Skeletal muscle tissue (tissue), 4 donors: Measurements from ENCODE around the gene SORCS3. TPM values are rescaled to one million over a fixed set of nuclear protein-coding genes. Genes with fewer than 3 reads are reported as not detected.

Experiments
- H3K27ac ChIP-seq: one replicate; pipeline ENCODE4 v1.7.0; 2013; ENCODE audit warnings: mild to moderate bottlenecking, low read depth, low read length, inconsistent platforms
- H3K27me3 ChIP-seq, 3 donors: one replicate each; pipeline ENCODE4 v1.7.0; 2013; ENCODE audit warnings: low read length in 3 of 3; ENCODE audit not compliant: control insufficient read depth in 3 of 3, insufficient read depth in 3 of 3
- H3K36me3 ChIP-seq, 3 donors: one replicate each; pipeline ENCODE4 v1.7.0; 2013; ENCODE audit warnings: low read length in 3 of 3; ENCODE audit not compliant: control insufficient read depth in 3 of 3, insufficient read depth in 3 of 3
- H3K4me1 ChIP-seq, 3 donors: one replicate each; pipeline ENCODE4 v1.7.0; 2013; ENCODE audit warnings: low read length in 3 of 3, mild to moderate bottlenecking in 3 of 3; ENCODE audit not compliant: control insufficient read depth in 3 of 3, insufficient read depth in 3 of 3
- H3K4me3 ChIP-seq, 3 donors: one replicate each; pipeline ENCODE4 v1.7.0; 2013; ENCODE audit warnings: low read length in 3 of 3
- H3K9ac ChIP-seq, 3 donors: one replicate each; pipeline ENCODE4 v1.7.0; 2013; ENCODE audit warnings: low read length in 3 of 3, mild to moderate bottlenecking in 3 of 3, moderate library complexity in 2 of 3, low read depth in 1 of 3
- H3K9me3 ChIP-seq, 3 donors: one replicate each; pipeline ENCODE4 v1.7.0; 2013; ENCODE audit warnings: low read length in 3 of 3; ENCODE audit not compliant: control insufficient read depth in 3 of 3
- total RNA-seq: library from RNA; depleted of rRNA; stranded (reverse); fragments of >200 nt; gene quantifications from one replicate; pipeline ENCODE4 v1.2.3, GENCODE V29; 2014
- donor health status: Osteomylitis.

SORCS3 gene
- total RNA-seq, 1 donor from 2014 or later, result 0.52 TPM

DNA sequence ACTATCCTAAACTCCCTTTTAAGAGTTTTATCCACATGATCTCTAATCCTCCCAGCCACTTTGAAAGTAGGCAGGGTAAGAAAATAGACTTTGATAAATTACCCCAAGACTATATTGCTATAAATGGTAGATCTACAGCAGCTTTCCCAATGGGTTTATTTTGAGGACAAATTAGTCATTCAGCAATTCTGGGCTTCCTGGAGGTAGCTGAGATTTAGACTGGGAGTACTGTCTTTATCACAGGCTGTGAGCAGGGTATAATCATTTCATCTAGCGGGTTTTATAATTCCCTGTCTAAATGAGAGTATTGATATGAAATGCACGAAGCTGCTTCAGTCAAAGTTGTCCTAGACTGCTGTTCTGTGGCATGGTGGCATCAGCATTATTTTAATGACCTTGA lies 279.4 kb downstream of the SORCS3 start:
- Histone ChIP-seq H3K9me3 (no peaks in the 10 kb centered on the region), H3K4me3 (no peak overlapping the region), H3K36me3 (no peaks in the 10 kb centered on the region), H3K27me3 (peaks cover 0 to 3% (median 0%) of the 10 kb centered on the region in 3 donors), H3K27ac (no peak overlapping the region), H3K9ac (no peak overlapping the region), H3K4me1 (no peaks in the 10 kb centered on the region)

DNA sequence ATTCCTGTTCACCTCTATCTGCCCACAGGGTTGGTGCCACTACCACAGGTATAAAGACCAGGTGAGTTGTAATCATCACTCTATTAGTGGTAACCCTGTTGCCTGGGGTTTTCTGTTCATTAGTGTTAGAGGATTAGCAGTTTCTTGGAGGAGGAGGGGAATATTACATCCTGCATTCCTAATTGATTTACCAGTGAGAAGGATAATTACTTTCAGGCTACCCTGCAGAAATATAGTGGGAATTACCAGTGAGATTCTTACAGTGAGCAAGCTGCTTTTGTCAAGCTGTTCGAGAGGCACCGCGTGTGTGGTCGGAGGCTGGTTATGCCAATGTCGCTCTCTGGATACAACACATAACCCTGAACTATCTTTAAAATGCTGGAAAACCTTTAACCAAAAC lies 280.7 kb downstream of the SORCS3 start:
- Histone ChIP-seq H3K27me3 (peaks cover 0 to 3% (median 0%) of the 10 kb centered on the region in 3 donors), H3K4me1 (no peaks in the 10 kb centered on the region), H3K9ac (no peak overlapping the region), H3K9me3 (no peaks in the 10 kb centered on the region), H3K27ac (no peak overlapping the region), H3K4me3 (no peak overlapping the region), H3K36me3 (no peaks in the 10 kb centered on the region)

DNA sequence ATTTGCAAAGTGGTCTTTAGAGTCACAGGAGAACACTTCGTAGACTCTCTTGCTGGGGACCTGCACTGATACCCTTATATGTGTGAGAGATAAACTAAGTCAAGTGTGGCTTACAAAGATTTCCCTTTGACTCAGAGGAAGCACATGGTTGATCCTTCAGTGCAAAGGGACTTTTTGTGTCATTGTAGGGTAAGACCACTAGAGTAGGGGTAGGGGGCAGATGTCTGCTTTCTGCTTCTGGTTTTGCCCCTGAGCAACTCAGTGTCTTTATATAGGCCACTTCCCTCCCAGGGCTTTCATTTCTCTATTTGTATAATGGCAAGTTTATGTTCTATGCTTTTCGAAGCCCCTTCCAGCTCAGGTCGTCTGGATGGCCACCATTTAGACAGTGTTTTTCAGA lies 281.7 kb downstream of the SORCS3 start:
- H3K9ac ChIP-seq, result no peak overlapping the region
- no peaks in the 10 kb centered on the region for H3K36me3 ChIP-seq
- H3K27me3 ChIP-seq, result peaks cover 0 to 3% (median 0%) of the 10 kb centered on the region in 3 donors
- H3K4me3 ChIP-seq, result no peak overlapping the region
- no peak overlapping the region for H3K27ac ChIP-seq
- no peaks in the 10 kb centered on the region for H3K4me1 ChIP-seq
- no peaks in the 10 kb centered on the region for H3K9me3 ChIP-seq

DNA sequence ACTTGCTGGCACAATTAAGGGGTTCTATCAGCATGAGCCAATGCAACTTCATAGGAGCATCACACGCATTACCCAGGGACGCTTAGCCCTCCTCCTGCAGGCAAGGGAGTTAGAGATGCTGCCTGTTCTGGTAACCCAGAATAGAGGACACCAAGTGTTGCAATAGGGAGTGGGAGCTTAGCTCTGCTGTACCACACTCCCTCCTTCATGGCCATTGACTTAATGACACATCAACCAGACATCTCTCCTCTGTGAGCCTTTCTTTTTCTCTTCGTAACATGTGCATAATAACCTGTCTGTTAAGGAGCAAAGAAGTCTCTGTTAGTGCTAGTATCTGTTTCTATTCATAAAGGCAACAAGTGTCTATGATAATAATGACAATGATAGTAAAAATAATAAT lies 282.4 kb downstream of the SORCS3 start:
- H3K27me3 ChIP-seq, result peaks cover 0 to 3% (median 0%) of the 10 kb centered on the region in 3 donors
- H3K9me3 ChIP-seq, result no peaks in the 10 kb centered on the region
- no peaks in the 10 kb centered on the region for H3K4me1 ChIP-seq
- no peak overlapping the region for H3K9ac ChIP-seq
- no peak overlapping the region for H3K27ac ChIP-seq
- H3K4me3 ChIP-seq, result no peak overlapping the region
- H3K36me3 ChIP-seq, result no peaks in the 10 kb centered on the region

DNA sequence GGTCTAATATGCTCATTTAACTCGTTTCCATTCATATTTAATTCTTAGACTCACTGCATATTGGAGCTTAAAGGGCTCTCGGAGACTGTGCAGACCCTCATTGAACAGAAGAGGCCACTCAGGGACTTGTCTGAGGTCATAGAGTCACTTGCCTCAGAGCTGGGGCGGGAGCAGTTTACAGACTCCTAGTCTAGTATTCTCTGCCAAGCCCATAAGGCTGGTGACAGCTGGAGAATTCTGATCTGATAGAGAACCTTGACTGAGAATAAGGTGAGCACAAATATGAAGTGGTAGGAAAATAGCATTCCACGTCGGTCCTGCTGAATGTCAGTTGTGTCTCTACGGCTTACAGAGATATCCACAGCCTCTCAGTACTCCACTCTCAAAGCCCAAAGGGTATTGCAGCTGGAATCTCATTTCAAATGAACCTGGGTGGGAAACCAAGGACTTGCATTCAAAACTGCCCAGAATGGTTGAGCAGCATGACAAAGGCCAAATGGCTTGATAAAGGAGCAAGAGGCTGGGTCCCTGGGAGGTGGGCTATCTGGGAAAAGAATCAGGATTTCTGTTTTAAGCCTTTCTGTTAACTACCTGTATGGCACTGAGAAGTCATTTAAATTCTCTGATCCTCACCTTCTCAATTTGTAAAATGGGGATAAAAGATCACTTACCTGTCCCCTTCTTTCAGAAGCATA lies 283.2 kb downstream of the SORCS3 start:
- Histone ChIP-seq H3K27ac (no peak overlapping the region), H3K9ac (no peak overlapping the region)

DNA sequence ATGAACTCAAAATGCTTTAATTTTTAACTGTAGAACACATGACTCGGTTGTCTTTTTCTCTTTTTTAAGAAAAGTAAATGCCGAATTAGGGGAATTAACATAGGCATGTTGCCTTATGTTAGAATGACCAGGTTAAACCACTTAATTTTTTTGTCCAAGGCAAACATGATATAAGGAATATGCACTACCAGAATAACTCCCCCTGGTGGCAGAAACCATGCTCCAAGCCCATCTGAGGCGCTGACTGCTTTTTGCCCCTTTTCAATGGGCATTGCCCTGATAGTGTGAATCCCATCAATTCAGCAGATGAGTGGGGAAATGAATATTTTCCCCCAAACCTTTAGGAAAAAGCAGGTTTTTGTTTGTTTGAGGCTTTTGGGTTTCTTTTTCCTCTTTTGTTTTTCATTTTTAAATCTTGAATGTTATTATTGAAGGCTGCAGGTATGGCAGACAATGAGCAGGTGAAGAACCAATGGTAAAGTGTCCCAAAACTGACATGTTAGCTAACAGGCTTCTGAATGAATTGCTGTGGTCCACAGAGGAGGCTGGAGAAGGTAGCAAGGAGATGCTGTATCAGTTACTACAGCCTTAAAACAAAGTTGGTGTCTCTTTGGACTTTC lies 284.3 kb downstream of the SORCS3 start:
- H3K27ac ChIP-seq, result no peak overlapping the region
- H3K4me3 ChIP-seq, result no peak overlapping the region
- H3K27me3 ChIP-seq, result peaks cover 0 to 3% (median 0%) of the 10 kb centered on the region in 3 donors
- H3K9ac ChIP-seq, result no peak overlapping the region
- H3K9me3 ChIP-seq, result no peaks in the 10 kb centered on the region
- H3K4me1 ChIP-seq, result no peaks in the 10 kb centered on the region
- H3K36me3 ChIP-seq, result no peaks in the 10 kb centered on the region

More for the DNA sequence above, 283.2 kb downstream of the SORCS3 start:
- Histone ChIP-seq H3K36me3 (no peaks in the 10 kb centered on the region), H3K27me3 (peaks cover 0 to 3% (median 0%) of the 10 kb centered on the region in 3 donors), H3K4me1 (no peaks in the 10 kb centered on the region), H3K4me3 (no peak overlapping the region), H3K9me3 (no peaks in the 10 kb centered on the region)

DNA sequence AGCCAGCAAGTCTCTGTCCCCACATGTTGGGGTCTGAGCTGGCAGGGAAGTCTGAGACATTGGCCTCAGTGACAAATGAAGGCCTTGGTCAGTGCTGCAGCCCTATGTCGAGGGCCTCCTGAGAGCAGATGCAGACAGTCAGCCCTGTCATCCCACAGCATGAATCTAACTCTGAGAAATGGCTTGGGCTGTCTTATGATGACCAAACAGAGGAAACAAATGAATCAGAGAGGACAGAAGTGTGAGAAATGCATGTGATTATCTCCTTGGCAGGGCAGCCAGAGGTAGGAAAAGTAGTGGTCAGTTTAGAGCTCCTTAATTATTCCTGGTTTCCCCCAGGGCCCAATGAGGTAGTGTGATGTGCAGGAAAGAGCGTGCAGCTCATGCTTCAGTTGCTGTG lies 287.6 kb downstream of the SORCS3 start:
- Histone ChIP-seq H3K4me1 (no peaks in the 10 kb centered on the region), H3K9ac (no peak overlapping the region), H3K27ac (no peak overlapping the region), H3K27me3 (no peaks in the 10 kb centered on the region), H3K9me3 (no peaks in the 10 kb centered on the region), H3K36me3 (no peaks in the 10 kb centered on the region), H3K4me3 (no peak overlapping the region)

DNA sequence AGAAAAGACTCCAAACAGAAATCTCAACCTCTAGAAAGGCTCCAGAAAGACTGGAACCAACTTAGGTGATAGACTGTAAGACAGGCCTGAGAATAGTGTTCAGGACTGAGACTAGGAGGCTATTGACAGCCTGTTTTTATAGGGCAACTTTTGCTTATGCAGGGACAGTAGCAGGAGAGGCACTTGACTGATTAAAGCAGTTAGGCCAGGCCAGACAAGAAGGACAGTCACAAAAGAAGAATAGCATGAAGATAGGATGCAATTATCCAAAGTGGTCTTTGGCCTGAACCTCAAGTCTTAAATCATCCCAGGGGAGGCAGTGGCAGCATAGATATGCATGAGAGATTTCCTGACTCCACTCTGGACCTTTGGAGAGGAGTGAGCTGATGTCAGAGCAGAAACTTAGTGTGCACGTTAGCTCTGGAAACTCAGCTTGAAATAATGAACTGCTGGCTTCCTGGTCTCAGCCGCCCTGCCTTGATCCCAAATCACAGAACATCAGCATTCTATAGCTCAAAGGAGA lies 290.6 kb downstream of the SORCS3 start:
- no peaks in the 10 kb centered on the region for H3K27me3 ChIP-seq
- no peak overlapping the region for H3K9ac ChIP-seq
- no peaks in the 10 kb centered on the region for H3K36me3 ChIP-seq
- H3K27ac ChIP-seq, result no peak overlapping the region
- no peak overlapping the region for H3K4me3 ChIP-seq
- H3K4me1 ChIP-seq, result no peaks in the 10 kb centered on the region
- no peaks in the 10 kb centered on the region for H3K9me3 ChIP-seq

DNA sequence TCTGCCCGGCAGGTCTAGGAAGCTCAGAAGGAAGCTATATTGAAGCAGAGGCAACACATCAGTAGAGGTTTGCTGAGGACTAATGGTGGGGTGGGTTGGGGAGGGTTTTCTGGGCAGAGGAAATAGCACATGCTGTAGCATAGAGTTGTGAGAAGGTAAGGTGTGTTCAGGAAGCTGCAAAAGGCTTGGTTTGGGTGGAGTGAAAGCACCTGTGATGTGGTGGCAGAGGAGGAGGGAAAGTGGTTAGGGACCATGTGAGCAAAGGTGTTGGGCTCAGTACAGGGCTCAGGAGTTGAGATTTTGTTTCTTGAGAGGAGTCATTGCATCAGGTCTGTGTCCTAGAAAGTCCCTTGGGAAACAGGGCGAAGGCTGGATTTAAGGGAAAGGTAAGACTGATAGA lies 294.6 kb downstream of the SORCS3 start:
- H3K4me1 ChIP-seq, result no peaks in the 10 kb centered on the region
- H3K36me3 ChIP-seq, result no peaks in the 10 kb centered on the region
- no peak overlapping the region for H3K27ac ChIP-seq
- no peaks in the 10 kb centered on the region for H3K9me3 ChIP-seq
- no peaks in the 10 kb centered on the region for H3K27me3 ChIP-seq
- H3K4me3 ChIP-seq, result no peak overlapping the region
- H3K9ac ChIP-seq, result no peak overlapping the region

DNA sequence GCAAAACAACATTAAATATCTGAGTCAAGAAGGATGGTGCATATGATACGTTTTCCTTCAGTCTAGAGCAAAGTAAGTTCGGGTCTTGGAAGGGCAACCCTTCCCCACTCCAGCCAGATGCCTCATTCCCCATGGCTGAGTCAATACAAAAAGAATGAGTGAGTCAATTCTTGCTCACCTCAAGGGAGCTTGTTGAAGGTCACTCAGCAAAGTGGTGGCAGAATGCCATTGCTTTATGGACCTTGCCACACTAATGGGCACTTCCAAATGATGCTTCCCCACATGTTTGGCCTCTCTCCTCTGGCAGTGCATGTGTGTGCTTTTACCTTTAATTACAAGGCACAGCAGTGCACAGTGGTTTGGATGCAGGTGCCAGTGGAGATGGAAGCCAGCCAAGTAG lies 296.5 kb downstream of the SORCS3 start:
- no peak overlapping the region for H3K4me3 ChIP-seq
- no peaks in the 10 kb centered on the region for H3K4me1 ChIP-seq
- H3K27me3 ChIP-seq, result no peaks in the 10 kb centered on the region
- H3K36me3 ChIP-seq, result no peaks in the 10 kb centered on the region
- H3K9me3 ChIP-seq, result no peaks in the 10 kb centered on the region
- no peak overlapping the region for H3K9ac ChIP-seq
- no peak overlapping the region for H3K27ac ChIP-seq
